Tibial artery (tissue), 4 donors: ENCODE data around the gene MROH7.

Experiments used
- DNase-seq, 2 donors: peaks; one replicate each; pipeline ENCODE4 v3.0.0-alpha.2; 2019
- H3K27ac ChIP-seq, 2 donors: fragments of 200-600 bp; sonication (generic) in 1 of 2; 1 replicate in 1 of 2; 2 replicates in 1 of 2; pipeline ENCODE4 v1.5.1; 2018 to 2019; ENCODE audit warnings: mild to moderate bottlenecking in 1 of 2
- H3K27me3 ChIP-seq, 2 donors: fragments of 200-600 bp; sonication (generic) in 1 of 2; one replicate each; pipeline versions ENCODE4 v1.5.1 to v1.6.0; 2016 to 2019
- H3K36me3 ChIP-seq, 3 donors: fragments of 200-600 bp; sonication (generic) in 2 of 3; one replicate each; pipeline ENCODE4 v1.5.1; 2016 to 2019; ENCODE audit warnings: mild to moderate bottlenecking in 2 of 3
- H3K4me1 ChIP-seq, 4 donors: fragments of 200-600 bp; sonication (generic) in 2 of 4; 1 replicate in 3 of 4; 2 replicates in 1 of 4; pipeline ENCODE4 v1.5.1; 2016 to 2019
- H3K4me3 ChIP-seq, 2 donors: fragments of 200-600 bp; sonication (generic) in 1 of 2; 1 replicate in 1 of 2; 2 replicates in 1 of 2; pipeline ENCODE4 v1.5.1; 2018 to 2019; ENCODE audit warnings: mild to moderate bottlenecking in 2 of 2
- H3K9me3 ChIP-seq, 3 donors: fragments of 200-600 bp; sonication (generic) in 1 of 3; one replicate each; pipeline ENCODE4 v1.5.1; 2016 to 2019
- intact Hi-C: fragments of 100-400 bp; cut with DNase I; formaldehyde crosslinking; loops from one replicate; pipeline ENCODE4 v1.15.0; 2023; ENCODE audit warnings: low total_unique reads
- TF ChIP-seq, protein P1 (sequence below), 2 experiments: fragments of 200-600 bp in 1 of 2; fragments of 450-650 bp in 1 of 2; IDR thresholded peaks; one replicate each; pipeline ENCODE4 v1.5.1; 2017 to 2019; ENCODE audit warnings: antibody characterized with exemption in 2 of 2, mild to moderate bottlenecking in 1 of 2, moderate library complexity in 1 of 2

MROH7 gene

GRCh38 chr1:54736685-54737084, 95.1 kb downstream of the MROH7 start:
- peaks cover 78 to 93% (median 88%) of the 10 kb centered on the region in 3 donors for H3K36me3 ChIP-seq

GRCh38 chr1:54738244-54738643, 96.7 kb downstream of the MROH7 start:
- intact Hi-C loops, result no loop called here
- no peak overlapping the region for H3K4me3 ChIP-seq
- H3K9me3 ChIP-seq, result no peaks in the 10 kb centered on the region
- no peak for DNase-seq
- H3K4me1 ChIP-seq, result no peaks in the 10 kb centered on the region
- TF ChIP-seq, protein P1, sequence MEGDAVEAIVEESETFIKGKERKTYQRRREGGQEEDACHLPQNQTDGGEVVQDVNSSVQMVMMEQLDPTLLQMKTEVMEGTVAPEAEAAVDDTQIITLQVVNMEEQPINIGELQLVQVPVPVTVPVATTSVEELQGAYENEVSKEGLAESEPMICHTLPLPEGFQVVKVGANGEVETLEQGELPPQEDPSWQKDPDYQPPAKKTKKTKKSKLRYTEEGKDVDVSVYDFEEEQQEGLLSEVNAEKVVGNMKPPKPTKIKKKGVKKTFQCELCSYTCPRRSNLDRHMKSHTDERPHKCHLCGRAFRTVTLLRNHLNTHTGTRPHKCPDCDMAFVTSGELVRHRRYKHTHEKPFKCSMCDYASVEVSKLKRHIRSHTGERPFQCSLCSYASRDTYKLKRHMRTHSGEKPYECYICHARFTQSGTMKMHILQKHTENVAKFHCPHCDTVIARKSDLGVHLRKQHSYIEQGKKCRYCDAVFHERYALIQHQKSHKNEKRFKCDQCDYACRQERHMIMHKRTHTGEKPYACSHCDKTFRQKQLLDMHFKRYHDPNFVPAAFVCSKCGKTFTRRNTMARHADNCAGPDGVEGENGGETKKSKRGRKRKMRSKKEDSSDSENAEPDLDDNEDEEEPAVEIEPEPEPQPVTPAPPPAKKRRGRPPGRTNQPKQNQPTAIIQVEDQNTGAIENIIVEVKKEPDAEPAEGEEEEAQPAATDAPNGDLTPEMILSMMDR (IDR thresholded peaks at IDR 0.05), result no peak
- no peaks in the 10 kb centered on the region for H3K27me3 ChIP-seq
- peaks cover 74 to 95% (median 88%) of the 10 kb centered on the region in 3 donors for H3K36me3 ChIP-seq
- H3K27ac ChIP-seq, result no peak overlapping the region

More at GRCh38 chr1:54736685-54737084, 95.1 kb downstream of the MROH7 start:
- no peaks in the 10 kb centered on the region for H3K4me1 ChIP-seq
- TF ChIP-seq, protein P1 (IDR thresholded peaks at IDR 0.05), result no peak
- no peak overlapping the region for H3K27ac ChIP-seq
- H3K9me3 ChIP-seq, result no peaks in the 10 kb centered on the region
- no peaks in the 10 kb centered on the region for H3K27me3 ChIP-seq
- DNase-seq, result no peak
- intact Hi-C loops, result no loop called here
- H3K4me3 ChIP-seq, result no peak overlapping the region

DNA sequence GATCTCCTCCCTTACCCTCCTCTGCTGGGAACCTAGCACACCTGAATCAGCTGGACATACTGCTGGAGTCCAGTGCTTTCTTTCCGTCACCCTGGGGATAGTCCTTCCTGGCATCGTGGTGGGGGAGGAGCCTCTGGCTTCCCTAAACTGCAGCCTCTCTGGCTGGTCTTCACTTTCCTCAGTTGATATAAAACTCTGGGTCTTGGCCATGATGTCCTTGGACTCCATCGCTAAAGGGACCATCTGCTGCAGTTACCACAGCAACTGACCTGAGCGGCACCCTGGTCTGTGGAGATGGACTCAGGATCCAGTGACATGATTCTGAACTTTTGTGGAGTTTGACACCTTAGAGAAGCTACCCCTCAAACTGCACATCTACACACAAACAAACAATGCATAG, 99.9 kb downstream of the MROH7 start:
- Histone ChIP-seq H3K36me3 (peaks cover 62 to 81% (median 72%) of the 10 kb centered on the region in 3 donors), H3K4me3 (no peak overlapping the region), H3K27me3 (no peaks in the 10 kb centered on the region), H3K9me3 (no peaks in the 10 kb centered on the region), H3K27ac (no peak overlapping the region), H3K4me1 (no peaks in the 10 kb centered on the region)
- intact Hi-C loops, result no loop called here
- TF ChIP-seq, protein P1 (IDR thresholded peaks at IDR 0.05), result no peak
- no peak for DNase-seq

- no peak for DNase-seq
- TF ChIP-seq, protein P1 (IDR thresholded peaks at IDR 0.05), result no peak
- Histone ChIP-seq H3K4me1 (no peaks in the 10 kb centered on the region), H3K4me3 (no peak overlapping the region), H3K36me3 (peaks cover 60 to 73% (median 65%) of the 10 kb centered on the region in 3 donors), H3K27ac (no peak overlapping the region), H3K9me3 (no peaks in the 10 kb centered on the region), H3K27me3 (no peaks in the 10 kb centered on the region)
- intact Hi-C loops, result no loop called here
Measured at GRCh38 chr1:54742282-54742681, 100.7 kb downstream of the MROH7 start.

DNA sequence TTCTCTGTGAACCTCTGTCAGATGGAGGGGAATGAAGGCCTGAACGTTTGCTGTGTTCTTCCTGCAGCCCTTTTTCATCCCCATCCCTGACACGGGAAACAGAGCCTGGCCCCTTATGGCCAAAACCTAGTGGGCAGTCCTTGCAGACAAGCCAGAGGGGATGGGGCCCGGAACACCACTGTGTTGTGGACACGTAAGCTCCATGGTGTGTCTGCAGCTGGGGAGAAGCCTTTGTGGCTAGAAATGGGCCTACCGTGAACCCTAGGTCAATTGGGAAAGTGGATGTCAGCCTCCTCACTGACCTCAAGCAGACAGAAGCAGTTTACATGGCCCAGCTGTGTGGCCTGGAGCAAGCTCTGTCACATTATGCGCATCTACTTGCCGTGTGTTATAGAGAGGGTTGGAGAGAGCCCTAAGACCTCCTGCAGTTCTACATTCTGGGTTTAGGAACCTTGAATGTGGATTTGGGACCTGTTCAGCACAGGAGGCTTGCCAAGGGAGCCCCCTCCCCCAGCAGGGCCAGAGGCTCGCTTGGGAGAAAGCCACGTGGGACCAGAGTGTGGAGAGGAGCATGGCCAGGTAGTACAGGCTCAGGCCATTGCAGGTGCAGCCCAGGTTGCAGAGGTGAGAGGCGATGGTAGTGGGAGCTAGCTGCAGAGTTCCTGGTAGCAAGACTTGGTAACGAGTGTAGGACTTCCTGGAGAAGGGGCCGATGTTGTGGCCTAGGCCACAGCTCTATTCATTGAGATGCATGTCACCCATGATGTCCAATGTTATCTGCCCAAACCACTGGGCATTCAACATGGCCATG, 102.0 kb downstream of the MROH7 start:
- no peak overlapping the region for H3K27ac ChIP-seq
- H3K36me3 ChIP-seq, result peaks cover 49 to 60% (median 51%) of the 10 kb centered on the region in 3 donors
- intact Hi-C loops, result no loop called here
- H3K4me1 ChIP-seq, result no peaks in the 10 kb centered on the region
- no peaks in the 10 kb centered on the region for H3K9me3 ChIP-seq
- no peak overlapping the region for H3K4me3 ChIP-seq
- no peak for DNase-seq
- no peaks in the 10 kb centered on the region for H3K27me3 ChIP-seq
- TF ChIP-seq, protein P1 (IDR thresholded peaks at IDR 0.05), result no peak
